Caco-2 (cell line): ENCODE measurements around the gene STEAP4. TPM values are rescaled to one million over a fixed set of nuclear protein-coding genes. Genes with fewer than 3 reads are reported as not detected.

Experiments
- BruUV-seq: library from RNA; stranded (reverse); fragments of 400-500 nt; replicated peaks from 2 replicates; lab custom pipeline; 2021; lab: Mats Ljungman, UMichigan
- CTCF ChIA-PET: fragments of 300-600 bp; sonication (Branson Sonifier 250); formaldehyde crosslinking; loops from one replicate; lab custom pipeline; 2022; ENCODE audit warnings: antibody characterized with exemption; lab: Charles Lee
- POLR2A ChIA-PET: fragments of 300-600 bp; sonication (Branson Sonifier 250); formaldehyde crosslinking; loops from one replicate; lab custom pipeline; 2022; ENCODE audit warnings: antibody characterized with exemption; lab: Charles Lee
- DNase-seq, 2 experiments: peaks; one replicate each; pipeline versions ENCODE4 v3.0.0 to v3.0.0-alpha.2; 2020 to 2022
- H3K27me3 ChIP-seq: replicated peaks from 2 replicates; pipeline ENCODE4 v1.6.0; 2011; ENCODE audit warnings: low read length; ENCODE audit not compliant: control insufficient read depth, insufficient read depth
- H3K36me3 ChIP-seq: 2 replicates; pipeline ENCODE4 v1.5.1; 2011; ENCODE audit warnings: low read length; ENCODE audit not compliant: control insufficient read depth, insufficient read depth
- H3K4me1 ChIP-seq: fragments of 250-450 bp; sonication (Bioruptor Pico); 2 replicates; pipeline ENCODE4 v1.5.1; 2020; ENCODE audit warnings: mild to moderate bottlenecking
- H3K4me3 ChIP-seq: 2 replicates; pipeline ENCODE4 v1.5.1; 2011; ENCODE audit warnings: low read depth, mild to moderate bottlenecking, control low read depth, low read length
- H3K9me3 ChIP-seq: fragments of 250-450 bp; sonication (Bioruptor Pico); 2 replicates; pipeline ENCODE4 v1.5.1; 2020; ENCODE audit warnings: mild to moderate bottlenecking, moderate library complexity
- H3K27ac Mint-ChIP-seq: one replicate; pipeline ENCODE4 v1.8.0; 2022; ENCODE audit warnings: mixed read lengths; ENCODE audit not compliant: unreplicated experiment
- H3K27me3 Mint-ChIP-seq: one replicate; pipeline ENCODE4 v1.8.0; 2022; ENCODE audit warnings: mixed read lengths; ENCODE audit not compliant: insufficient read depth, unreplicated experiment
- H3K36me3 Mint-ChIP-seq: one replicate; pipeline ENCODE4 v1.8.0; 2022; ENCODE audit warnings: mild to moderate bottlenecking, mixed read lengths; ENCODE audit not compliant: insufficient read depth, unreplicated experiment
- H3K4me1 Mint-ChIP-seq: one replicate; pipeline ENCODE4 v1.8.0; 2022; ENCODE audit warnings: low read depth, mixed read lengths; ENCODE audit not compliant: unreplicated experiment
- H3K4me3 Mint-ChIP-seq: one replicate; pipeline ENCODE4 v1.8.0; 2022; ENCODE audit warnings: mild to moderate bottlenecking, moderate library complexity, mixed read lengths; ENCODE audit not compliant: unreplicated experiment
- H3K9me3 Mint-ChIP-seq: one replicate; pipeline ENCODE4 v1.8.0; 2022; ENCODE audit warnings: mixed read lengths; ENCODE audit not compliant: unreplicated experiment
- CTCF ChIP-seq, 2 experiments: fragments of 200-600 bp in 1 of 2; IDR thresholded peaks; 1 replicate in 1 of 2; 2 replicates in 1 of 2; pipeline versions ENCODE4 v1.5.1 to v1.8.0; 2011 to 2022; ENCODE audit warnings: antibody characterized with exemption in 1 of 2, control low read depth in 1 of 2, inconsistent platforms in 1 of 2, low read depth in 1 of 2, low read length in 1 of 2, mild to moderate bottlenecking in 1 of 2, moderate library complexity in 1 of 2; ENCODE audit not compliant: insufficient read depth in 1 of 2, severe bottlenecking in 1 of 2, unreplicated experiment in 1 of 2
- intact Hi-C: fragments of 100-400 bp; cut with micrococcal nuclease; formaldehyde crosslinking; loops from one replicate; pipeline ENCODE4 v1.10.0; 2022; ENCODE audit not compliant: unreplicated experiment
- total RNA-seq: library from RNA; stranded (reverse); gene quantifications from 2 replicates; pipeline ENCODE4 v1.2.3, GENCODE V29; 2022

STEAP4 gene
- total RNA-seq, 1 experiment from 2014 or later: not detected

GRCh38 chr7:88344956-88345832, 38.5 kb upstream of the STEAP4 start:
- no peaks in the 10 kb centered on the region for H3K36me3 Mint-ChIP-seq
- no peak overlapping the region for H3K4me3 Mint-ChIP-seq
- H3K9me3 Mint-ChIP-seq: no peaks in the 10 kb centered on the region
- no peaks in the 10 kb centered on the region for H3K4me1 Mint-ChIP-seq
- H3K27ac Mint-ChIP-seq: no peak overlapping the region
- H3K27me3 ChIP-seq: no peaks in the 10 kb centered on the region
- H3K9me3 ChIP-seq: no peaks in the 10 kb centered on the region
- no peaks in the 10 kb centered on the region for H3K36me3 ChIP-seq
- TF ChIP-seq CTCF (IDR thresholded peaks at IDR 0.05; ENCODE audit: insufficient read depth in 1 of 2, low read depth in 1 of 2, low read length in 1 of 2, severe bottlenecking in 1 of 2, unreplicated experiment in 1 of 2): peak; percentile 71 to 91
- H3K4me1 ChIP-seq: no peaks in the 10 kb centered on the region
- peak; percentile 57 to 68 for DNase-seq
- ChIA-PET CTCF (interaction anchor here (0.6 to 3.0 kb wide), 13 partner anchors 9 to 490 kb away, joined by 3 to 30 read pairs (median 4); partner anchors contain the start of genes SRI and STEAP4), POLR2A (no interaction called here)
- intact Hi-C loops: loop anchor here (1.0 to 10.0 kb wide), 4 partner anchors 13 to 560 kb away; no protein-coding TSS in a partner anchor
- peaks cover 4% of the 10 kb centered on the region for H3K27me3 Mint-ChIP-seq
- no TSS peak for BruUV-seq
- H3K4me3 ChIP-seq: no peak overlapping the region

- peaks cover 4% of the 10 kb centered on the region for H3K27me3 Mint-ChIP-seq
- H3K4me1 ChIP-seq: no peaks in the 10 kb centered on the region
- H3K4me3 ChIP-seq: no peak overlapping the region
- H3K27ac Mint-ChIP-seq: no peak overlapping the region
- CTCF ChIA-PET: interaction anchor here (1.3 to 3.0 kb wide), 2 partner anchors 14 to 37 kb away, joined by 4 to 30 read pairs; partner anchors contain the start of gene STEAP4
- no peaks in the 10 kb centered on the region for H3K9me3 ChIP-seq
- DNase-seq: no peak
- no peaks in the 10 kb centered on the region for H3K36me3 ChIP-seq
- H3K36me3 Mint-ChIP-seq: no peaks in the 10 kb centered on the region
- H3K4me1 Mint-ChIP-seq: no peaks in the 10 kb centered on the region
- no TSS peak for BruUV-seq
- intact Hi-C loops: loop anchor here (2.0 to 10.0 kb wide), 2 partner anchors 55 to 559 kb away; no protein-coding TSS in a partner anchor
- H3K27me3 ChIP-seq: no peaks in the 10 kb centered on the region
- TF ChIP-seq CTCF (IDR thresholded peaks at IDR 0.05; ENCODE audit: insufficient read depth in 1 of 2, low read depth in 1 of 2, low read length in 1 of 2, severe bottlenecking in 1 of 2, unreplicated experiment in 1 of 2): no peak
- POLR2A ChIA-PET: no interaction called here
- H3K4me3 Mint-ChIP-seq: no peak overlapping the region
- no peaks in the 10 kb centered on the region for H3K9me3 Mint-ChIP-seq
Observed at GRCh38 chr7:88344271-88344670, 37.6 kb upstream of the STEAP4 start.

GRCh38 chr7:88339195-88339922, 32.7 kb upstream of the STEAP4 start:
- BruUV-seq: no TSS peak
- CTCF ChIA-PET: no interaction called here

More at GRCh38 chr7:88339195-88339922, 32.7 kb upstream of the STEAP4 start:
- DNase-seq: no peak
- no peaks in the 10 kb centered on the region for H3K9me3 ChIP-seq
- H3K27me3 ChIP-seq: no peaks in the 10 kb centered on the region
- no peak overlapping the region for H3K4me3 ChIP-seq
- H3K4me1 ChIP-seq: no peaks in the 10 kb centered on the region
- POLR2A ChIA-PET: no interaction called here
- Mint-ChIP-seq H3K27ac (no peak overlapping the region), H3K36me3 (no peaks in the 10 kb centered on the region), H3K4me3 (no peak overlapping the region), H3K27me3 (peaks cover 19% of the 10 kb centered on the region), H3K4me1 (no peaks in the 10 kb centered on the region), H3K9me3 (no peaks in the 10 kb centered on the region)
- TF ChIP-seq CTCF (IDR thresholded peaks at IDR 0.05; ENCODE audit: insufficient read depth in 1 of 2, low read depth in 1 of 2, low read length in 1 of 2, severe bottlenecking in 1 of 2, unreplicated experiment in 1 of 2): no peak
- no peaks in the 10 kb centered on the region for H3K36me3 ChIP-seq
- intact Hi-C loops: no loop called here
